ENCODE data around the gene TCF12. TPM values are rescaled to one million over a fixed set of nuclear protein-coding genes. Genes with fewer than 3 reads are reported as not detected.
"Not testable (repeated sequence)": the region's sequence is repeated elsewhere in the genome, so short reads cannot be mapped to it uniquely, and the experiment has no call there.

The TCF12 gene
- polyA plus RNA-seq, 4 donors, result 15.4 to 62.0 (median 18.5) TPM

GRCh38 chr15:57144448-57144847 is 226.0 kb downstream of the TCF12 start:
- FAIRE-seq, result no peak
- H3K27me3 ChIP-seq (ENCODE audit: control insufficient read depth in 3 of 3, insufficient read depth in 3 of 3, low read length in 3 of 3), result no peaks in the 10 kb centered on the region
- no peak overlapping the region for H3K27ac ChIP-seq (ENCODE audit: low read depth in 1 of 3, low read length in 2 of 3)
- no peaks in the 10 kb centered on the region for H3K36me3 ChIP-seq (ENCODE audit: control insufficient read depth in 3 of 3, insufficient read depth in 2 of 3, low read depth in 1 of 3, low read length in 3 of 3)
- H3K4me3 ChIP-seq (ENCODE audit: low read depth in 1 of 3, low read length in 3 of 3), result no peak overlapping the region
- H3K9me3 ChIP-seq (ENCODE audit: control insufficient read depth in 2 of 2, insufficient read depth in 1 of 2, low read depth in 1 of 2, low read length in 1 of 2), result no peaks in the 10 kb centered on the region
- 69 to 81% (median 78%) methylated on average over 5 of the region's 5 CpGs for WGBS, 3 donors
- no peak for DNase-seq
- H3K4me1 ChIP-seq (ENCODE audit: control insufficient read depth in 3 of 3, insufficient read depth in 2 of 3, low read depth in 1 of 3, low read length in 2 of 3), result peaks cover 0 to 2% (median 0%) of the 10 kb centered on the region in 3 donors

GRCh38 chr15:57146506-57147201 is 228.2 kb downstream of the TCF12 start:
- peaks cover 0 to 7% (median 0%) of the 10 kb centered on the region in 3 donors for H3K36me3 ChIP-seq (ENCODE audit: control insufficient read depth in 3 of 3, insufficient read depth in 2 of 3, low read depth in 1 of 3, low read length in 3 of 3)
- H3K27me3 ChIP-seq (ENCODE audit: control insufficient read depth in 3 of 3, insufficient read depth in 3 of 3, low read length in 3 of 3), result no peaks in the 10 kb centered on the region
- no peak overlapping the region for H3K27ac ChIP-seq (ENCODE audit: low read depth in 1 of 3, low read length in 2 of 3)
- 19 to 23% (median 20%) methylated on average over 4 of the region's 4 CpGs for WGBS, 3 donors
- DNase-seq (peak; percentile 49 to 54), FAIRE-seq (no peak)
- peaks cover 0 to 2% (median 0%) of the 10 kb centered on the region in 3 donors for H3K4me1 ChIP-seq (ENCODE audit: control insufficient read depth in 3 of 3, insufficient read depth in 2 of 3, low read depth in 1 of 3, low read length in 2 of 3)
- H3K4me3 ChIP-seq (ENCODE audit: low read depth in 1 of 3, low read length in 3 of 3), result no peak overlapping the region
- H3K9me3 ChIP-seq (ENCODE audit: control insufficient read depth in 2 of 2, insufficient read depth in 1 of 2, low read depth in 1 of 2, low read length in 1 of 2), result peaks cover 0 to 9% of the 10 kb centered on the region in 2 donors

- no peaks in the 10 kb centered on the region for H3K27me3 ChIP-seq (ENCODE audit: control insufficient read depth in 3 of 3, insufficient read depth in 3 of 3, low read length in 3 of 3)
- peaks cover 0 to 14% of the 10 kb centered on the region in 2 donors for H3K9me3 ChIP-seq (ENCODE audit: control insufficient read depth in 2 of 2, insufficient read depth in 1 of 2, low read depth in 1 of 2, low read length in 1 of 2)
- H3K36me3 ChIP-seq (ENCODE audit: control insufficient read depth in 3 of 3, insufficient read depth in 2 of 3, low read depth in 1 of 3, low read length in 3 of 3), result peaks cover 0 to 9% (median 2%) of the 10 kb centered on the region in 3 donors
- 89 to 96% (median 94%) methylated on average over 1 of the region's 1 CpG for WGBS, 3 donors
- no peak for DNase-seq
- no peak overlapping the region for H3K27ac ChIP-seq (ENCODE audit: low read depth in 1 of 3, low read length in 2 of 3)
- no peak overlapping the region for H3K4me3 ChIP-seq (ENCODE audit: low read depth in 1 of 3, low read length in 3 of 3)
- no peak for FAIRE-seq
- peaks cover 0 to 2% (median 0%) of the 10 kb centered on the region in 3 donors for H3K4me1 ChIP-seq (ENCODE audit: control insufficient read depth in 3 of 3, insufficient read depth in 2 of 3, low read depth in 1 of 3, low read length in 2 of 3)
These were observed 229.2 kb downstream of the TCF12 start for GRCh38 chr15:57147621-57148020.

DNA sequence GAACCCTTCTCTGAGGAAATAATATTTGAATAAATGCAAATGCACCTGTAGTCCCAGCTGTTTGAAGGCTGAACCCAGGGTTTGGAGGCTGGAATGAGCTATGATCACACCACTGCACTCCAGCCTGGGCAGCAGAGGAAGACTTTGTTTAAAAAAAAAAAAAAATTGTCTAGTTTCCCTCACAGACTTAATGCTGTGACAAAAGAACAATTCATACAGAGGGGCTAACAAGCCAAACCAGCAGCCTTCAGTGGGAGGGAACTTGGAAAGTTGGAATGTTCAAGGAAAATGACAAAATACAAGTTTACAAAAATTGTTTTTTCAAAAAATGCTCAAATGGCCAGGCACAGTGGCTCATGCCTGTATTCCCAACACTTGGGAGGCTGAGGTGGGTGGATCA is 229.8 kb downstream of the TCF12 start:
- Histone ChIP-seq H3K4me3 (ENCODE audit: low read depth in 1 of 3, low read length in 3 of 3) (no peak overlapping the region), H3K36me3 (ENCODE audit: control insufficient read depth in 3 of 3, insufficient read depth in 2 of 3, low read depth in 1 of 3, low read length in 3 of 3) (peaks cover 0 to 9% (median 2%) of the 10 kb centered on the region in 3 donors), H3K27ac (ENCODE audit: low read depth in 1 of 3, low read length in 2 of 3) (no peak overlapping the region), H3K4me1 (ENCODE audit: control insufficient read depth in 3 of 3, insufficient read depth in 2 of 3, low read depth in 1 of 3, low read length in 2 of 3) (peaks cover 0 to 2% (median 0%) of the 10 kb centered on the region in 3 donors), H3K27me3 (ENCODE audit: control insufficient read depth in 3 of 3, insufficient read depth in 3 of 3, low read length in 3 of 3) (no peaks in the 10 kb centered on the region), H3K9me3 (ENCODE audit: control insufficient read depth in 2 of 2, insufficient read depth in 1 of 2, low read depth in 1 of 2, low read length in 1 of 2) (peaks cover 0 to 14% of the 10 kb centered on the region in 2 donors)
- no peak for FAIRE-seq
- no peak for DNase-seq

GRCh38 chr15:57149196-57149595 is 230.8 kb downstream of the TCF12 start:
- H3K27ac ChIP-seq (ENCODE audit: low read depth in 1 of 3, low read length in 2 of 3), result no peak overlapping the region
- peaks cover 0 to 12% (median 2%) of the 10 kb centered on the region in 3 donors for H3K36me3 ChIP-seq (ENCODE audit: control insufficient read depth in 3 of 3, insufficient read depth in 2 of 3, low read depth in 1 of 3, low read length in 3 of 3)
- H3K9me3 ChIP-seq (ENCODE audit: control insufficient read depth in 2 of 2, insufficient read depth in 1 of 2, low read depth in 1 of 2, low read length in 1 of 2), result peaks cover 0 to 14% of the 10 kb centered on the region in 2 donors
- DNase-seq, result no peak
- no peak for FAIRE-seq
- H3K27me3 ChIP-seq (ENCODE audit: control insufficient read depth in 3 of 3, insufficient read depth in 3 of 3, low read length in 3 of 3), result no peaks in the 10 kb centered on the region
- no peak overlapping the region for H3K4me3 ChIP-seq (ENCODE audit: low read depth in 1 of 3, low read length in 3 of 3)
- H3K4me1 ChIP-seq (ENCODE audit: control insufficient read depth in 3 of 3, insufficient read depth in 2 of 3, low read depth in 1 of 3, low read length in 2 of 3), result peaks cover 0 to 2% (median 0%) of the 10 kb centered on the region in 3 donors

DNA sequence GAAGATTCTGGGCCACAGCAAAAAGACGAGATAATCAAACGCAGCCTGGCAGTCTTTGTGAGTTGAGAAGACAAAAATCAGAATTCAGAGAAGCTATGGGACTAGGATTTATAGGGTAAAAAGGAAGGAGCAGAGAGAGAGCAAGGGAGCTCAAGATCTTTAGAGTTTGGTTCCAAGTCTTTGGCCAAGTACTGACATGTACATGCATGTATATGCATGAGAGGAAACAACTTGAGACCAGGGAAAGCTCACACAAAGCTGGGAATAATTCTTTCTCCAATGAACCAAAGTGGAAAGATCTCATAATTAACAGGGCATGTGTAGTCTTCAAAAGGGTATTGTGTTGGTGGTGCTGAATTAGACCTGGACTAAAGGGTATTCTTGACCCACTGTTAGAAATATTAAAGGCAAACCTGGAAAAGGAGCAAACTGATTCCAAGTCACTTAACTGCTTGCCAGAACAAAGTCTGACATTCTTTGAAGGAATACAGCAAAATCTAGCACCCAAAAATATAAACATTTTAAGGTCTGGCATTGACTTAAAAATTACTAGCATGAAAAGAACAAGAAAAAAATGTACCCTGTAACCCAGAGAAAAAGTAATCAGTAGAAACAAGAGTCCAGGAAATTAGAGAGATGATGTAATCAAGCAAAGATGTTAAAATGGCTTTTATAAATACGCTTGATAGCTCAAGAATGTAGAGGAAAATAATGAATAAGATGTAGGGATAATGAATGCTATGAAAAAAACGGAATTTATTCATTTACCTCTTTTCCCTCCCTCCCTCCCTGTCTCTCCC is 231.8 kb downstream of the TCF12 start:
- H3K9me3 ChIP-seq (ENCODE audit: control insufficient read depth in 2 of 2, insufficient read depth in 1 of 2, low read depth in 1 of 2, low read length in 1 of 2), result peaks cover 0 to 14% of the 10 kb centered on the region in 2 donors
- no peak overlapping the region for H3K27ac ChIP-seq (ENCODE audit: low read depth in 1 of 3, low read length in 2 of 3)
- H3K4me3 ChIP-seq (ENCODE audit: low read depth in 1 of 3, low read length in 3 of 3), result no peak overlapping the region
- H3K27me3 ChIP-seq (ENCODE audit: control insufficient read depth in 3 of 3, insufficient read depth in 3 of 3, low read length in 3 of 3), result no peaks in the 10 kb centered on the region
- H3K36me3 ChIP-seq (ENCODE audit: control insufficient read depth in 3 of 3, insufficient read depth in 2 of 3, low read depth in 1 of 3, low read length in 3 of 3), result peaks cover 0 to 12% (median 2%) of the 10 kb centered on the region in 3 donors
- no peak for DNase-seq
- WGBS, 3 donors, result 88 to 92% (median 92%) methylated on average over 4 of the region's 4 CpGs
- FAIRE-seq, result no peak
- peaks cover 0 to 2% (median 0%) of the 10 kb centered on the region in 3 donors for H3K4me1 ChIP-seq (ENCODE audit: control insufficient read depth in 3 of 3, insufficient read depth in 2 of 3, low read depth in 1 of 3, low read length in 2 of 3)

DNA sequence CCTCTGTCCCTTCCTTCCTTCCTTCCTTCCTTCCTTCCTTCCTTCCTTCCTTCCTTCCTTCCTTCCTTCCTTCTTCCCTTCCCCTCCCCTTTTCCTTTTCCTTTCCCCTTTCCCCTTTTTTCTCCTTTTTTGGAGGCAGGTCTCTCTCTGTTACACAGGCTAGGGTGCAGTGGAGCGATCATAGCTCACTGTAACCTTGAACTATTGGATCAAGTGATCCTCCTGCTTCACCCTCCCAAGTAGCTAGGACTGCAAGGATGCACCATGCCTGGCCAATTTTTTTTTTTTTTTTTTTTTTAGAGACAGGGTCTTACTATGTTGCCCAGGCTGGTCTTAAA is 232.4 kb downstream of the TCF12 start:
- Histone ChIP-seq H3K36me3 (ENCODE audit: control insufficient read depth in 3 of 3, insufficient read depth in 2 of 3, low read depth in 1 of 3, low read length in 3 of 3) (peaks cover 2 to 15% (median 4%) of the 10 kb centered on the region in 3 donors), H3K9me3 (ENCODE audit: control insufficient read depth in 2 of 2, insufficient read depth in 1 of 2, low read depth in 1 of 2, low read length in 1 of 2) (peaks cover 0 to 14% of the 10 kb centered on the region in 2 donors)
- not testable (repeated sequence) for H3K4me3 ChIP-seq (ENCODE audit: low read depth in 1 of 3, low read length in 3 of 3); H3K27ac ChIP-seq (ENCODE audit: low read depth in 1 of 3, low read length in 2 of 3); DNase-seq; FAIRE-seq; H3K4me1 ChIP-seq (ENCODE audit: control insufficient read depth in 3 of 3, insufficient read depth in 2 of 3, low read depth in 1 of 3, low read length in 2 of 3); H3K27me3 ChIP-seq (ENCODE audit: control insufficient read depth in 3 of 3, insufficient read depth in 3 of 3, low read length in 3 of 3)
- 94 to 100% (median 100%) methylated on average over 1 of the region's 1 CpG for WGBS, 3 donors

DNA sequence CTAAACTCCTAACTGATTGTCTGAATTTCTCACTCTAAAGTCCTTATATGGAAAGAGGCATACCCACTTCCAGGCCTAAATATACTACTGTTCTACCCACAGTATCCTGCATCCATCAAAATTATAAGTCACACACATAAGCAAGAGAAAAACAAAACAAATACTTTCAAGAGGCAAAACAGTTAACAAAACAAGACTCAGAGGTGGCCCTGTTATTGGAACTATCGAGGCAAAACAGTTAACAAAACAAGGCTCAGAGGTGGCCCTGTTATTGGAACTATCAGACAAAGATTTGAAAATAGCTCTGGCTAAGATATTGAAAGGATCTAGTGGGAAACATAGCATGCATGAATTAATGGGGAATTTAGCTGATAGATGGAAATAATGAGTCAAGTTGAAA is 233.7 kb downstream of the TCF12 start:
- Histone ChIP-seq H3K36me3 (ENCODE audit: control insufficient read depth in 3 of 3, insufficient read depth in 2 of 3, low read depth in 1 of 3, low read length in 3 of 3) (peaks cover 2 to 15% (median 4%) of the 10 kb centered on the region in 3 donors), H3K9me3 (ENCODE audit: control insufficient read depth in 2 of 2, insufficient read depth in 1 of 2, low read depth in 1 of 2, low read length in 1 of 2) (peaks cover 0 to 14% of the 10 kb centered on the region in 2 donors), H3K27ac (ENCODE audit: low read depth in 1 of 3, low read length in 2 of 3) (no peak overlapping the region), H3K4me1 (ENCODE audit: control insufficient read depth in 3 of 3, insufficient read depth in 2 of 3, low read depth in 1 of 3, low read length in 2 of 3) (no peaks in the 10 kb centered on the region), H3K4me3 (ENCODE audit: low read depth in 1 of 3, low read length in 3 of 3) (no peak overlapping the region), H3K27me3 (ENCODE audit: control insufficient read depth in 3 of 3, insufficient read depth in 3 of 3, low read length in 3 of 3) (no peaks in the 10 kb centered on the region)
- WGBS, 3 donors, result 95 to 100% (median 96%) methylated on average over 1 of the region's 1 CpG
- DNase-seq, result no peak
- no peak for FAIRE-seq

Measured in small intestine (tissue), 7 donors.